ENCODE results near the gene SHC4.
"Not testable (repeated sequence)": the region's sequence is repeated elsewhere in the genome, so short reads cannot be mapped to it uniquely, and the experiment has no call there.

SHC4 gene

GRCh38 chr15:48970926-48971325 is 7.2 kb upstream of the SHC4 start:
- peaks cover 0 to 16% of the 10 kb centered on the region in 2 donors for H3K27me3 ChIP-seq (ENCODE audit: control insufficient read depth in 1 of 2, insufficient read depth in 2 of 2, low read length in 2 of 2)
- H3K36me3 ChIP-seq (ENCODE audit: control insufficient read depth in 1 of 2, insufficient read depth in 2 of 2, low read length in 2 of 2); H3K9ac ChIP-seq (ENCODE audit: low read depth in 1 of 2, low read length in 2 of 2); H3K9me3 ChIP-seq (ENCODE audit: control insufficient read depth in 1 of 2, low read length in 2 of 2); H3K4me3 ChIP-seq (ENCODE audit: low read depth in 1 of 2, low read length in 2 of 2); H3K4me1 ChIP-seq (ENCODE audit: control insufficient read depth in 1 of 2, insufficient read depth in 2 of 2, low read length in 2 of 2); H3K27ac ChIP-seq (ENCODE audit: low read depth, low read length): not testable (repeated sequence)

- H3K4me1 ChIP-seq (ENCODE audit: control insufficient read depth in 1 of 2, insufficient read depth in 2 of 2, low read length in 2 of 2): peaks cover 11 to 14% of the 10 kb centered on the region in 2 donors
- no peak overlapping the region for H3K4me3 ChIP-seq (ENCODE audit: low read depth in 1 of 2, low read length in 2 of 2)
- H3K27me3 ChIP-seq (ENCODE audit: control insufficient read depth in 1 of 2, insufficient read depth in 2 of 2, low read length in 2 of 2): peaks cover 10 to 38% of the 10 kb centered on the region in 2 donors
- H3K27ac ChIP-seq (ENCODE audit: low read depth, low read length): no peak overlapping the region
- H3K9me3 ChIP-seq (ENCODE audit: control insufficient read depth in 1 of 2, low read length in 2 of 2): no peaks in the 10 kb centered on the region
- no peaks in the 10 kb centered on the region for H3K36me3 ChIP-seq (ENCODE audit: control insufficient read depth in 1 of 2, insufficient read depth in 2 of 2, low read length in 2 of 2)
- H3K9ac ChIP-seq (ENCODE audit: low read depth in 1 of 2, low read length in 2 of 2): no peak overlapping the region
Observed at GRCh38 chr15:48968066-48968465, 4.3 kb upstream of the SHC4 start.

GRCh38 chr15:48967336-48967735 is 3.6 kb upstream of the SHC4 start:
- H3K4me1 ChIP-seq (ENCODE audit: control insufficient read depth in 1 of 2, insufficient read depth in 2 of 2, low read length in 2 of 2): peaks cover 19% of the 10 kb centered on the region in 2 donors
- H3K27me3 ChIP-seq (ENCODE audit: control insufficient read depth in 1 of 2, insufficient read depth in 2 of 2, low read length in 2 of 2): peaks cover 17 to 45% of the 10 kb centered on the region in 2 donors
- H3K27ac ChIP-seq (ENCODE audit: low read depth, low read length): no peak overlapping the region
- H3K4me3 ChIP-seq (ENCODE audit: low read depth in 1 of 2, low read length in 2 of 2): no peak overlapping the region
- no peak overlapping the region for H3K9ac ChIP-seq (ENCODE audit: low read depth in 1 of 2, low read length in 2 of 2)
- H3K36me3 ChIP-seq (ENCODE audit: control insufficient read depth in 1 of 2, insufficient read depth in 2 of 2, low read length in 2 of 2): no peaks in the 10 kb centered on the region
- no peaks in the 10 kb centered on the region for H3K9me3 ChIP-seq (ENCODE audit: control insufficient read depth in 1 of 2, low read length in 2 of 2)

DNA sequence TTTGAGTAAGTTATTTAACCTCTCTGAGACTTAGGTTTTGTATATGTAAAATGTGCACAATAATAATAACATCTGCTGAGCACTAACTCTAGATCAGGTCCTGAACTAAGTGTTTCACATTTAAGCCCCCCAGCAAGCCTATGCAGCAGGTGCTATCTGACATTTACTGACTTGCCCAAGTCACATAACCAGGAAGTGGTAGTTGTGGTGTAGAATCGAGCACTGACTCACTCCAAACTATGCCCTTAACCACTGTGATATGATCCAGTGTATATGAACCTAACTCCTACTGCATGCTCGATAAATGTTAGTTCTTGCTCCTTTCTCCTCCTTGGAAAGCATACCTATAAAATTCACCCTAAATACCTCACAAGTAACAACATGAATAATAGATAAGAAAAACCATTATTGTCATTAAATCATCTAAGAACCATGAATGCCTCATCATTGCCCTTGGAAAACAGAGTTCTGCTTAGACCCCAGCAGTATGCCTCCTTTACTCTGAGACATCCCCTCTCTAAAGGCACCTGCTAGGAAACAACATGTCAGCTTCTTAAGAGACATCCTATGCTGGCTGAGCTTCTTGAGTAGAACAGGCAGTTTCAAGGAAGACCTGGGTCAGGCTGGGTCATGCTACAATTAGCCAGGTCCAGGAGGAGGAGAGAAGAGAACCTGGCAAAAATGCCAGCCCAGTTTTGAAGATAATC is 3.0 kb upstream of the SHC4 start:
- Histone ChIP-seq H3K4me1 (ENCODE audit: control insufficient read depth in 1 of 2, insufficient read depth in 2 of 2, low read length in 2 of 2) (peaks cover 19% of the 10 kb centered on the region in 2 donors), H3K4me3 (ENCODE audit: low read depth in 1 of 2, low read length in 2 of 2) (no peak overlapping the region)

GRCh38 chr15:48965972-48966371 is 2.3 kb upstream of the SHC4 start:
- Histone ChIP-seq H3K36me3 (ENCODE audit: control insufficient read depth in 1 of 2, insufficient read depth in 2 of 2, low read length in 2 of 2) (no peaks in the 10 kb centered on the region), H3K4me3 (ENCODE audit: low read depth in 1 of 2, low read length in 2 of 2) (no peak overlapping the region), H3K9ac (ENCODE audit: low read depth in 1 of 2, low read length in 2 of 2) (no peak overlapping the region), H3K27me3 (ENCODE audit: control insufficient read depth in 1 of 2, insufficient read depth in 2 of 2, low read length in 2 of 2) (peaks cover 21 to 51% of the 10 kb centered on the region in 2 donors), H3K9me3 (ENCODE audit: control insufficient read depth in 1 of 2, low read length in 2 of 2) (no peaks in the 10 kb centered on the region), H3K27ac (ENCODE audit: low read depth, low read length) (no peak overlapping the region), H3K4me1 (ENCODE audit: control insufficient read depth in 1 of 2, insufficient read depth in 2 of 2, low read length in 2 of 2) (peaks cover 19% of the 10 kb centered on the region in 2 donors)

More for the DNA sequence above, 3.0 kb upstream of the SHC4 start:
- Histone ChIP-seq H3K9me3 (ENCODE audit: control insufficient read depth in 1 of 2, low read length in 2 of 2) (no peaks in the 10 kb centered on the region), H3K27me3 (ENCODE audit: control insufficient read depth in 1 of 2, insufficient read depth in 2 of 2, low read length in 2 of 2) (peaks cover 21 to 47% of the 10 kb centered on the region in 2 donors), H3K36me3 (ENCODE audit: control insufficient read depth in 1 of 2, insufficient read depth in 2 of 2, low read length in 2 of 2) (no peaks in the 10 kb centered on the region), H3K27ac (ENCODE audit: low read depth, low read length) (no peak overlapping the region), H3K9ac (ENCODE audit: low read depth in 1 of 2, low read length in 2 of 2) (no peak overlapping the region)

GRCh38 chr15:48964898-48965297 is 1.2 kb upstream of the SHC4 start:
- H3K4me1 ChIP-seq (ENCODE audit: control insufficient read depth in 1 of 2, insufficient read depth in 2 of 2, low read length in 2 of 2): peaks cover 19% of the 10 kb centered on the region in 2 donors
- H3K9ac ChIP-seq (ENCODE audit: low read depth in 1 of 2, low read length in 2 of 2): no peak overlapping the region
- H3K27me3 ChIP-seq (ENCODE audit: control insufficient read depth in 1 of 2, insufficient read depth in 2 of 2, low read length in 2 of 2): peaks cover 21 to 50% of the 10 kb centered on the region in 2 donors
- H3K4me3 ChIP-seq (ENCODE audit: low read depth in 1 of 2, low read length in 2 of 2): no peak overlapping the region
- no peaks in the 10 kb centered on the region for H3K36me3 ChIP-seq (ENCODE audit: control insufficient read depth in 1 of 2, insufficient read depth in 2 of 2, low read length in 2 of 2)
- no peaks in the 10 kb centered on the region for H3K9me3 ChIP-seq (ENCODE audit: control insufficient read depth in 1 of 2, low read length in 2 of 2)
- H3K27ac ChIP-seq (ENCODE audit: low read depth, low read length): no peak overlapping the region

DNA sequence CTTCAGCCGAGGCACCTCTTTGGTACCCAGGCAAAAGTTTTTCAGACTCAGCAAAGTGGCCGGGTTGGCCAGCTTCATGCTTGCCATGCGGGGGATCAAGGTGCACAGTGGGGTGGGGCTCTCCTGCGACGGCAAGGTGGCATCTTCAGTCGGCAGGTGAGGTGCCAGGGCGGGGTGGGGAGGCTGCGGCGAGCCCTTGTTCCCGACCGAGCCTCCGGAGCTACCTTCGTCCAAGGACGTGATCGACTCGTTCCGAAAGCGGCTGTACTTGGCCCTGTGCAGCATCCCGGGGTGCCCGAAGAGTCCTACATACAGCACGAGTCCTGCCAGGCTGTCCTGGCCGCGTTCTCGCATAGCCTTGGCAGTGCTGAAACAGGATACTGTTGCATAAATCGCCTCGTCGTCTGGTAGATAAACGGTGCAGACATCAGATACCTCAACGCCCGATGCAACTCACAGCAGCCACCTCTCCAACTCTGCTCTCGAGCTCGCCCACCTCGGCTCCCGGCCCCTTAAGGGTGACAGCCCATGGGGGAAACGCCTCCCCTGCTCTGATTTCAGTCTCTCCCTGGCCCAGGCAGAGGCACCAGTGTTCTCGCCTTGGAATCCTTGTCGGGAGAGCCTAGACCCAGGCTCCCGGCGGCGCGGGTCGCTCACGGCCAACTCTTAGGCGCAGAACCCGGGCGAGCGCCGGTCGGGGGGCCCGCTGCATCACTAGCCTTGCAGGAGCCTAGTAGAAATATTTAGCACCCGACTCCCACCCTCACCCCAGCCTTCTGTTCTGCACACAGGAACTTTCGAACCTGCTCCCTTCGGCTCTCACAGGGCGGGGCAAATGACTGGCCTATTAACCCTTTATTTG is 826 bp downstream of the SHC4 start:
- Histone ChIP-seq H3K36me3 (ENCODE audit: control insufficient read depth in 1 of 2, insufficient read depth in 2 of 2, low read length in 2 of 2) (no peaks in the 10 kb centered on the region), H3K9me3 (ENCODE audit: control insufficient read depth in 1 of 2, low read length in 2 of 2) (no peaks in the 10 kb centered on the region), H3K27me3 (ENCODE audit: control insufficient read depth in 1 of 2, insufficient read depth in 2 of 2, low read length in 2 of 2) (peaks cover 21 to 40% of the 10 kb centered on the region in 2 donors), H3K27ac (ENCODE audit: low read depth, low read length) (no peak overlapping the region), H3K4me3 (ENCODE audit: low read depth in 1 of 2, low read length in 2 of 2) (peak overlapping the region; percentile 65 to 73), H3K4me1 (ENCODE audit: control insufficient read depth in 1 of 2, insufficient read depth in 2 of 2, low read length in 2 of 2) (peaks cover 19% of the 10 kb centered on the region in 2 donors), H3K9ac (ENCODE audit: low read depth in 1 of 2, low read length in 2 of 2) (no peak overlapping the region)

- Histone ChIP-seq H3K36me3 (ENCODE audit: control insufficient read depth in 1 of 2, insufficient read depth in 2 of 2, low read length in 2 of 2) (no peaks in the 10 kb centered on the region), H3K4me3 (ENCODE audit: low read depth in 1 of 2, low read length in 2 of 2) (no peak overlapping the region), H3K27me3 (ENCODE audit: control insufficient read depth in 1 of 2, insufficient read depth in 2 of 2, low read length in 2 of 2) (no peaks in the 10 kb centered on the region), H3K9me3 (ENCODE audit: control insufficient read depth in 1 of 2, low read length in 2 of 2) (no peaks in the 10 kb centered on the region), H3K4me1 (ENCODE audit: control insufficient read depth in 1 of 2, insufficient read depth in 2 of 2, low read length in 2 of 2) (no peaks in the 10 kb centered on the region), H3K27ac (ENCODE audit: low read depth, low read length) (no peak overlapping the region), H3K9ac (ENCODE audit: low read depth in 1 of 2, low read length in 2 of 2) (no peak overlapping the region)
Observed at GRCh38 chr15:48955967-48956366, 7.8 kb downstream of the SHC4 start.

DNA sequence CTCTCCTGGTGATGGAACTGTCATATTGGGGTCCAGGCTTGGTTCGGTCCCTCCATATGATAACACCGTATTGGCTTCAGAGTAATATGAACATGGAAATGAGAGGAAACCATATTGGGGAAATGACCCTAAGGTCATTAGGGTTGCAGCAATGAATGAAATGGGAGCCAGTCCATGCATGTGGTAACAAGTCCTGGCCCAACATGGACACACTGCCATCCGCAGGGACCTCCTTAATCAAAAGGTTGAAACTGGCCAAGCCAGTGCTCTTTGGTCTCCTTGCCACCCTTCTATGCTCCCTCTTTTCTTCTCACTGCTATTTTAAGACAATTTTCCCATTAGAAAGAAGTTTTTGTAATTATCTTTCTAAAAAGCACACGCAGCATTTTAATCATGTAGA is 8.3 kb downstream of the SHC4 start:
- H3K9me3 ChIP-seq (ENCODE audit: control insufficient read depth in 1 of 2, low read length in 2 of 2): no peaks in the 10 kb centered on the region
- H3K4me1 ChIP-seq (ENCODE audit: control insufficient read depth in 1 of 2, insufficient read depth in 2 of 2, low read length in 2 of 2): no peaks in the 10 kb centered on the region
- H3K36me3 ChIP-seq (ENCODE audit: control insufficient read depth in 1 of 2, insufficient read depth in 2 of 2, low read length in 2 of 2): no peaks in the 10 kb centered on the region
- no peaks in the 10 kb centered on the region for H3K27me3 ChIP-seq (ENCODE audit: control insufficient read depth in 1 of 2, insufficient read depth in 2 of 2, low read length in 2 of 2)
- H3K27ac ChIP-seq (ENCODE audit: low read depth, low read length): no peak overlapping the region
- H3K9ac ChIP-seq (ENCODE audit: low read depth in 1 of 2, low read length in 2 of 2): no peak overlapping the region
- no peak overlapping the region for H3K4me3 ChIP-seq (ENCODE audit: low read depth in 1 of 2, low read length in 2 of 2)

DNA sequence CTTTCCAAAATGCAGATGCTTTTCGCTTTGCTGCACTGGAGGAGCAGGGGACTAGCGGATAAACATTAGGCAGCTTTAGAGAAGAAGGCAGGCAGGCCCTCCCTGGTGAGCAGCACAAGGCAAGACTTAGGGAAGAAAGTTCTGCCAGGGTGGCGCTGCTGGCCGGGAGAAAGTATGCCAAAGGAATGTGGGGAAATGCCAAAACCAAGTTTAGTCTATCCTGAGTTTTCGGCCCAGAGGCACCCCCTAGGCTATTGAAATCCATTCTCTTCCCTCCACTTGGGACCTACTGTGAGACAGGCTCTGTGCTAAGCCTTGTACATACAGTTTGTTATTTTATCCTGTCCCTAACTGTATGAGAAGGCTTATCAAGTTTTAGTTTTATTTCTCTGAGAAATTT is 9.2 kb downstream of the SHC4 start:
- Histone ChIP-seq H3K27ac (ENCODE audit: low read depth, low read length) (no peak overlapping the region), H3K4me3 (ENCODE audit: low read depth in 1 of 2, low read length in 2 of 2) (no peak overlapping the region), H3K9ac (ENCODE audit: low read depth in 1 of 2, low read length in 2 of 2) (no peak overlapping the region), H3K4me1 (ENCODE audit: control insufficient read depth in 1 of 2, insufficient read depth in 2 of 2, low read length in 2 of 2) (no peaks in the 10 kb centered on the region), H3K36me3 (ENCODE audit: control insufficient read depth in 1 of 2, insufficient read depth in 2 of 2, low read length in 2 of 2) (no peaks in the 10 kb centered on the region), H3K9me3 (ENCODE audit: control insufficient read depth in 1 of 2, low read length in 2 of 2) (no peaks in the 10 kb centered on the region), H3K27me3 (ENCODE audit: control insufficient read depth in 1 of 2, insufficient read depth in 2 of 2, low read length in 2 of 2) (no peaks in the 10 kb centered on the region)

Measured in duodenal mucosa (tissue), 2 donors.